GM12872 (cell line): ENCODE measurements around the gene PDGFD.

Experiments
- CTCF ChIP-seq: IDR thresholded peaks from 3 replicates; pipeline ENCODE4 v1.5.1; 2011; ENCODE audit warnings: low read depth, mild to moderate bottlenecking, low read length, moderate library complexity; ENCODE audit not compliant: insufficient read depth

Gene PDGFD

DNA sequence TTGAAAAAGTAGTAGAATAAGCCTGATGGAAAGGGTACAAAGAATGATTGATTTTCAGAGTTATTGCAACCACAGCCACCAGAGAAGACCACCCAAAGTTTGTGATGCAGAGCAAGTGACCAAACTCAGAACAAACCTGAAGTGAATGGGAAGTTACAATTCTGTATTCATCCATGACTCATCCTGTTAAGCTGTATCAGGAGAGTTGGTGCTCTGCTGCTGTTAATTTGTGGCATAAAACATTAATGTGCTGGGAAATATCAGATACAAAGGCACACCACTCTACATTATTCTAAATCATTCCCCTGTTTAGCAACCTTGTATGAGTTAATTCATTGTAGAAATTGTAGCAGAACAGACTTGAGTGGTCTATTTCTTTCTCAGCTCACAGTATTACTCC is 19.6 kb upstream of the PDGFD start:
- TF ChIP-seq CTCF: no peak

DNA sequence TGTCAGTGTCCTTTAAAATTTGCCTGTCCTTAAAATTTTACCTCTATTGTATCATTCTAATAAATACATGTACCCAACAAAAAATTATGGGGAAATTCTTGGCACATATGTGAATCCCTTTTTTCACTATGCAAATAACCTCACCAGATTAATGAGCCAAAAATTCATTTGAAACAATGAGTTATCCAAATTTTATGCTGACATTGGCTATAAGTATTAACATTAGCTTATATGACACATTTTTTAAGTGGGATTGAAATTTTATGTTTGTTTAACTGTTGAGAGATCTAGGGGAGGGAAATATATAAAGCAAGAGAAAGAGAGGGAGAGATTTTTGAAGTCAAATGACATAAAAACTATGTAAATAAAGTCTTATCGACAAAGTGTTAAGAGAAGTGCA is 11.8 kb upstream of the PDGFD start:
- no peak for TF ChIP-seq CTCF

GRCh38 chr11:104169091-104169490 is 5.1 kb upstream of the PDGFD start:
- no peak for TF ChIP-seq CTCF

DNA sequence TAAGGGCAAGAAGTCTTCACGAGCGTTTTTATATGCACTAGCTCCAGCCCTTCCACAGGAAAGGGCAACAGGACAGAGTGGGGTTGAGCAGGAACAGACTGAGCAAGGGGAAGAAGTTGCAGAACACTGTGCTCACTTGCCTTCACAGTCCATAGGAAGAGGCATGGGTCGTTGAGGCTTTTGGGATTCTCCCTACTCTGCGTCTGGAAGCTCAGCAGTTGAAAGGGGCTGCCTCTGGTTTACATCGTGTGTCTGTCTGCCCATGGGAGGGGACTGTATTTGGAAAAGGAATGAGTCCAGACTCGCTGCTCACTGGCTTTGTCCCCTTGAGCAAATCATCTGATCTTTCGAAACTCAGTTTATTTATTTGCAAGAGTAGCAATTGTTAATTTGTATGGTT is 1.1 kb upstream of the PDGFD start:
- TF ChIP-seq CTCF: no peak

DNA sequence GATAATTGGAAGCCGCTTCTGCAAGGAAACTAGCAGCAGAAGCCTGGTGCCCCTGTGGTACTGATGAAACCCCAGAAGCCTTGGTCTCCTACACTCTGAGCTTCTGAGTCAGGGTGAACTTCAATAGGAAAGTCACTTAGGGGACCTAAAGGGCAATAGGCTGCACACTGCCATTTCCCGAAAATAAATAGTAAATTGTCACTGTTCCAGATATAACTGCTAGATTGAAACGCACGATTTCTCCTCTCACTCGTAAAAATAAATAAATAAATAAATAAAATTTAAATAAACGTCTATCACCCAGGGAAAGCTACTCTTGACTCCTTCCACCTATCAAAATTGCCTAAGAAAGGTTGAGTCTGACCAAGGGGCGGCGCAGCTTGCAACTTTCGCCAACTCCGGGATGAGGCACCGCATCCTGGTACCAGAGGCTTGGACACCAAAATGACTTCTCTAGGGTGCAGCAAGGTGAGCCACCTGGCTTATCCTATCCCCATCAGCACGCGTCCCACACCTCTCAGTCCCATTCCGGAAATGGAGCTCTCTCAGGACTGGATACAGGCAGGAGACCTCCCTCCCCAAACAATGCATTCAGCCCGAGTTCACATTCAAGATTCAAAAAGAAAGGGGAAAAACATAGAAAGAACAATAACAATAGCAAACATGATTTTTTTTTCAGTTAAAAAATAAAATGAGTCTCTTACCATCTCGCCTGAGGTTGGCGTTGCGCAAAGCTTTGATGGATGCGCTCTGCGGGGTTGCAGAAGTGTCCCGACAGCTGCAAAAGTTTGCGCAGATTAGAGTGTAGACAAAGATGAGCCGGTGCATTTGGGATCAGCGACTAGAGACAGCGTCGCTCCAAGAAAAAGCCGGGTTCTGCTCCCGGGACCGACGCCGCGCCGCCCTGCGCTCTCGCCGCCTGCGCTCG is 583 bp downstream of the PDGFD start:
- no peak for TF ChIP-seq CTCF

- no peak for TF ChIP-seq CTCF
Measured at GRCh38 chr11:104161751-104162450, 2.0 kb downstream of the PDGFD start.

GRCh38 chr11:104159356-104159755 is 4.6 kb downstream of the PDGFD start:
- no peak for TF ChIP-seq CTCF
